Measurements from ENCODE around the gene DOCK1. TPM values are rescaled to one million over a fixed set of nuclear protein-coding genes. Genes with fewer than 3 reads are reported as not detected.

Gene DOCK1
- total RNA-seq, 1 donor from 2014 or later: 81.5 TPM

DNA sequence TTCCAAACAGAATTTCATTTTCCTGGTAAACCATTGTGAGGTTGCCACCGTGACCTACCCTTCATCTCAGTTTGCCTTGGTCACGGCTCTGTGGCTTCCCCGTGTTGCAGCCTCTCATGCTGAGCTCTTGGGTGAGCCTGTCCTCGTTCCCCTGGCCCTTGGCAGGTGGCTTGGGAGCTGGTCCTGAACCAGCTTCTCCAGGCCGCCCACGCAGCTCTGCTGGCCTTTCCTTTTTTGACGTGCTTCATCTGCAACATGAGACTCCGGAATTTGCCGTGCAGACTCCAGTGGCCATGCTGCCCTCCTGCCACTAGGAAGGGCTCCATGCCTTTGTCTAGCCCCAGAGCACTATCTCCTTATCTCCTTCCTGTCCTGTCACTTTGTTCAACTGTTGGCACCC, 550.9 kb downstream of the DOCK1 start:
- no peak for DNase-seq (ENCODE audit: low read depth in 2 of 2)

GRCh38 chr10:127458016-127458810, 553.0 kb downstream of the DOCK1 start:
- no peak for DNase-seq (ENCODE audit: low read depth in 2 of 2)

DNA sequence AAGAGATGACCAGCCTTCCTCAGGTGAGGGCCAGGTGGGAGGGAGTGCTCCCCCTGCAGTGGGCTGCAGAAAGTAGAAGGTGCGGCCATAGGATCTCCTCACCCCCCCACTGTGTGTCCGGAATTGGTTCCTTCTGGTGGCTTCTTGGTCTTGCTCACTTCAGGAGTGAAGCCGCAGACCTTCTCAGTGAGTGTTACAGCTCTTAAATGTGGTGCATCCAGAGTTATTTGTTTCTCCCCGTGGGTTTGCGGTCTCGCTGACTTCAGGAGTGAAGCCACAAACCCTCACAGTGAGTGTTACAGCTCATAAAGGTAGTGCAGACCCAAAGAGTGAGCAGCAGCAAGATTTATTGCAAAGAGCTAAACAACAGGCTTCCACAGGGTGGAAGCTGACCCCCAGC, 553.6 kb downstream of the DOCK1 start:
- no peak for DNase-seq (ENCODE audit: low read depth in 2 of 2)

- no peak for DNase-seq (ENCODE audit: low read depth in 2 of 2)
Measured at GRCh38 chr10:127459918-127460317, 554.7 kb downstream of the DOCK1 start.

GRCh38 chr10:127462643-127463295, 557.5 kb downstream of the DOCK1 start:
- no peak for DNase-seq (ENCODE audit: low read depth in 2 of 2)

- no peak for DNase-seq (ENCODE audit: low read depth in 2 of 2)
Measured at GRCh38 chr10:127463548-127463947, 558.3 kb downstream of the DOCK1 start.

- no peak for DNase-seq (ENCODE audit: low read depth in 2 of 2)
Measured at GRCh38 chr10:127464561-127464960, 559.3 kb downstream of the DOCK1 start.

- no peak for DNase-seq (ENCODE audit: low read depth in 2 of 2)
Measured at GRCh38 chr10:127467811-127468210, 562.6 kb downstream of the DOCK1 start.

DNA sequence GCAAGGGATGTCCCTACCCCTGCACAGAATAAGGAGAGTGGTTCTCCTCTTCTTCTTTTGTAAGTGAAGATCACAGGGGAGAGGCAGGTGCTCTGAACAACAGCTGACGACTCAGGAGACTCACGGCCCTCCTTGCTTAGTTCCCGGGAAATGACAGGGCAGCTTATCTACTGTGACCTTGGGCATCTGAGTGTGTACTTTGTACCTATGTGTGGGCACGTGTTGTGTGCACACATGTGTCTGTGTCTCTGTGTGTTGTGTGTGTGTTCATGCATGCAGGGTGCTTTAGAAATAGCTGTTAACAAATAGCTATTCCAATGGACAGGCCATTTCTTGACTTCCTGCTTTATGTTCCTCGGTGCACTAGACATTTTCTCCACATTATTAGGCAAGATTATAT, 563.4 kb downstream of the DOCK1 start:
- DNase-seq (ENCODE audit: low read depth in 2 of 2): no peak

DNA sequence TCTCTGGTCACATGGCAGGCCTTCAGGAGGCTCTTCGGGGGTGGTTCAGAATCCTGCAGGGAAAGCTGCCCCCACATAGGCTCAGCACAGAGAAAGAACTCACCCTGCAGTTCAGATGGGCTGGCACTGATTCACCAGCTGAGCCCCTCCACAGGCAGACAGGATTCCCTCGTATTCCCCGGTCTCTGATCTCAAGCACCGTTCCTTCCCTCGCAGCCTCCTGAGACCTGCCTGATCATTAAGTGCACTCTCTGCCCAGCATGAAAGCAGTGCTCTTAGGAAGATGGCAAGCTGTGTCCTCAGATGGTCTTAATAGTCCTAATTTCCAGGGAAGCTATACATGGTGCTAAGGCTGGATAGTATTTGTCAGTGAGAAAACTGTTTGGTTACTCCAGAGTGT, 565.7 kb downstream of the DOCK1 start:
- DNase-seq (ENCODE audit: low read depth in 2 of 2): no peak

DNA sequence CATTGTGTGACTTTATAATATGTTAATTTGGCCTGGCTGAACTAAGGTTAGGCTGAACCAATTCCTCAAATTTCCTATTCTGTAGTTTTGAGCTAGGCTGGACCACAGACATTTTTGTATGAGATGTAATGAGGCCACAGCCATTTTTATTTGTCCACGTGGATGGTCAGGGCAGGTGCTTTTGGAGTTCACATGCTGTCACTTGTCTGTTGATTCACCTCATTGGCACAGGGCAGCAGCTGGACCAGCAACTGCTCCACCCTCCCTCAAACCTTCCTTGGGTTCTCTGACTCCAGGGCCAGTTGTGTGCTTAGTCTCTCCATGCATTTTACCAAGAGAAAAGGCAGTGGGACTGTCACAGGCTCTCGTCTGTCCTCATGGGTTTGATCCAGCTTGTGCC, 567.7 kb downstream of the DOCK1 start:
- no peak for DNase-seq (ENCODE audit: low read depth in 2 of 2)

GRCh38 chr10:127474501-127474900, 569.3 kb downstream of the DOCK1 start:
- DNase-seq (ENCODE audit: low read depth in 2 of 2): no peak

GRCh38 chr10:127485153-127485857, 580.1 kb downstream of the DOCK1 start:
- DNase-seq (ENCODE audit: low read depth in 2 of 2): no peak

DNA sequence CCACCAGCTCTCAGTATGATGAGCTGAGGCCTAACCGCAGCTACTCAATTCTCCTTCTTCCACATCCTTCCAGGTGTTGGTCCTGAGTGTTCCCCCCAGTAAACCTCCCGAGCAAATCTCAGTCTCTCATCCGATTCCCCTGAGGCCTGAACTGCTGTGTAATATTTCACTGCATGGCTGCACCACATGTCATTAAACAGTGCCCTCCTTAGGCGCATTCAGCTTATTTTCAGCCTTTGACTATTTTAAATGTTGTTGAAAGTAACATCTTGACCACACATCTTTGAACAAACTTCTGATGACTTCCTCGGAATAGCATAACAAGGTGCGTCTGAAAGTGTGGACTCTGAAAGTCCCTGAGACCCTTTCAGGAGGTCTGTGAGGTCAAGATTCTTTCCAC, 581.1 kb downstream of the DOCK1 start:
- DNase-seq (ENCODE audit: low read depth in 2 of 2): no peak

DNA sequence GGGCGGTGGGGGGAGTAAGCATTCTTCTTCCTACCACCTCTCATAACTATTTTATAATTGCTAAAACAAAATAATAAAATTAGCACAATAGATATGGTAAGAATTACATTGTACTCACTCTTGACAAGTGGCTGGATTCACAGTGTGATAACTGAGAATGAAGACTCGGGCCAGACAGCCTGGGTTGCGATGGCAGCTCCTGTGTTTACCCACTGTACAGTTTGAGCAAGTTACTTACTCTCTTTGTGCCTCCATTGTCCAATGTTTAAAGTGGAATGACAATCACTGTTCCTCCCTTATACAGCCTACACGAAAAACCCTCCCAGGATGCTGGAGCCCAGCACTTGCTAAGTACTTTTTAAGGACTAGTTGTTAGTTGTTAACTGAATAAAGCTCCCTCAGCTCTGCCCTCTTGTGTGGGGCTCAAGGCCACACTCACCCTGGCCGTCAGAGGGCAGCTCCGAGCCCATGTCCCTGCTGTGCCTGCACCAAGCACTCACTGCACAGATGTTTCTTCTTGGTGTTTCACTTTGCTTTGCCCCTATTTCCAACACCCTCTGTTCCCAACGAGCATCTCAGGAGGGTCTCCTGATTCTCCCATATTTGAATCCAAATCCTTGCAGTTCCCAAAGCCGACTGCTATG, 587.5 kb downstream of the DOCK1 start:
- DNase-seq (ENCODE audit: low read depth in 2 of 2): peak; percentile 19 to 45

- no peak for DNase-seq (ENCODE audit: low read depth in 2 of 2)
Measured at GRCh38 chr10:127496035-127496434, 590.8 kb downstream of the DOCK1 start.

DNA sequence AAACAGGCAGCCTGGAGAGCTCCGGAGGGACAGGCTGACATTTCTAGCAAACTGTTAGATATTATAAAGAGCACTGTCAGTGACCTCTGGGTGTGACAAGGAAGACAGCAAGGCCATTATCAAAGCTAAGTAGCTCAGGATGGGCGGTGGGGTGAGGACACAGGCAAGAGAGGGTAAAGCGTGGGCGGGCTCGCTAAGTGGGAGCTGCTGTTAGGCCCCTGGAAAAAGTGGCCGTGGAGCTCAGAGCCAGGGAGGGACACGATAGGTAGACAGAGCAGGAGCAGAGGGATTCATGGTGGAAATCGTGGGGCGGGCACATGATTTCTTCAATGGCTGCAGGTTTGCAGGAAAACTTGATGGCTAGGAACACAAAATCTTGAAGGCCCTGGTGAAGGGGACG, 592.5 kb downstream of the DOCK1 start:
- DNase-seq (ENCODE audit: low read depth in 2 of 2): no peak

- DNase-seq (ENCODE audit: low read depth in 2 of 2): no peak
Measured at GRCh38 chr10:127498087-127498486, 592.9 kb downstream of the DOCK1 start.

DNA sequence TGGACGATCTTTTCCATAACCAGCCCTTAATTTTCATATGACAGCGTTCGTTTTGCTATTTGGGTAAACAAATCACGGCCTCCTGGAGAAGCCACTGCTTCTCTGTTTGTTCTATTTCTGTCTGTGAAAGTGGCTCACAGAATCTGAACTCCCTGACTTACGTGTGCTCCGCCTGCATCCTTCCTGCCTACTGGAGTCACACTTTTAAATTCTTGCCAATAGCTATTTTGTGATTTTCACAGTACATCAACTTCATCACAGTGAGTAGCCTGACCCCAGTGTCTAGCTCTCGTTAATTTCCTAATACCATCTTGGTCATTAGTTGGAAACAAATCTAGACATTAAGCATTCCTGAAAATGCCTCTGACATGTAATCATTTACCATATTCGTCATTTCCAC, 594.9 kb downstream of the DOCK1 start:
- DNase-seq (ENCODE audit: low read depth in 2 of 2): no peak

Data from lung microvascular endothelial cell (primary cell).